IMR-90 (cell line): ENCODE data around the gene CCDC18. TPM values are rescaled to one million over a fixed set of nuclear protein-coding genes. Genes with fewer than 3 reads are reported as not detected.

Source experiments
- ATAC-seq: fragments of 200-7000 bp; cut with Tn5 transposase; 2 replicates; pipeline ENCODE4 v1.9.1; 2020; ENCODE audit warnings: low read depth, mild to moderate bottlenecking, moderate library complexity
- BruUV-seq: library from RNA; stranded (reverse); fragments of 400-500 nt; replicated peaks from 2 replicates; lab custom pipeline; 2021; lab: Mats Ljungman, UMichigan
- CTCF ChIA-PET: fragments of 300-600 bp; formaldehyde crosslinking; extraction: SDS; loops from one replicate; lab custom pipeline; 2021; ENCODE audit warnings: antibody characterized with exemption; lab: Yijun Ruan, JAX
- POLR2A ChIA-PET: fragments of 300-600 bp; sonication (Branson Sonifier 250); formaldehyde crosslinking; loops from one replicate; lab custom pipeline; 2022; ENCODE audit warnings: antibody characterized with exemption; ENCODE audit not compliant: unreplicated experiment; lab: Charles Lee
- DNase-seq: peaks from one replicate; pipeline ENCODE4 v3.0.0; 2013
- H2AFZ ChIP-seq: replicated peaks from 2 replicates; pipeline ENCODE3; 2013; ENCODE audit warnings: low read length, mild to moderate bottlenecking; ENCODE audit not compliant: poor library complexity
- H2AK5ac ChIP-seq: 2 replicates; pipeline ENCODE4 v1.6.1; 2013; ENCODE audit warnings: low read depth, low read length, inconsistent platforms
- H2AK9ac ChIP-seq: replicated peaks from 2 replicates; pipeline ENCODE3; 2013; ENCODE audit warnings: mild to moderate bottlenecking, low read depth, low read length, moderate library complexity; ENCODE audit not compliant: poor library complexity
- H2BK120ac ChIP-seq: 2 replicates; pipeline ENCODE4 v1.6.1; 2013; ENCODE audit warnings: low read depth, low read length, inconsistent platforms
- H2BK15ac ChIP-seq: 3 replicates; pipeline ENCODE4 v1.6.1; 2013; ENCODE audit warnings: low read depth, low read length, inconsistent platforms
- H2BK20ac ChIP-seq: 2 replicates; pipeline ENCODE4 v1.6.1; 2013; ENCODE audit warnings: low read depth, mild to moderate bottlenecking, inconsistent platforms, low read length, moderate library complexity
- H2BK5ac ChIP-seq: 2 replicates; pipeline ENCODE4 v1.6.1; 2013; ENCODE audit warnings: mild to moderate bottlenecking, low read depth, low read length, inconsistent platforms; ENCODE audit not compliant: poor library complexity, severe bottlenecking
- H3K14ac ChIP-seq: replicated peaks from 2 replicates; pipeline ENCODE4 v1.6.1; 2013; ENCODE audit warnings: low read depth, low read length, inconsistent platforms
- H3K18ac ChIP-seq: 2 replicates; pipeline ENCODE4 v1.6.1; 2013; ENCODE audit warnings: low read depth, low read length, control low read depth
- H3K23ac ChIP-seq: 2 replicates; pipeline ENCODE4 v1.6.1; 2013; ENCODE audit warnings: low read depth, low read length, inconsistent platforms
- H3K27ac ChIP-seq: 2 replicates; pipeline ENCODE4 v1.5.1; 2013; ENCODE audit warnings: mild to moderate bottlenecking, control low read depth, low read length; ENCODE audit not compliant: insufficient read depth
- H3K27me3 ChIP-seq: 2 replicates; pipeline ENCODE4 v1.6.1; 2013; ENCODE audit warnings: low read length; ENCODE audit not compliant: control insufficient read depth, insufficient read depth
- H3K36me3 ChIP-seq: 2 replicates; pipeline ENCODE4 v1.6.1; 2013; ENCODE audit warnings: low read length, mixed read lengths; ENCODE audit not compliant: control insufficient read depth, insufficient read depth
- H3K4ac ChIP-seq: 2 replicates; pipeline ENCODE4 v1.6.1; 2013; ENCODE audit warnings: low read depth, low read length, inconsistent platforms
- H3K4me1 ChIP-seq: 2 replicates; pipeline ENCODE4 v1.6.1; 2013; ENCODE audit warnings: low read length, mixed read lengths; ENCODE audit not compliant: control insufficient read depth, insufficient read depth
- H3K4me2 ChIP-seq: 2 replicates; pipeline ENCODE4 v1.6.1; 2013; ENCODE audit warnings: low read depth, mild to moderate bottlenecking, control low read depth, low read length, moderate library complexity
- H3K4me3 ChIP-seq: 2 replicates; pipeline ENCODE4 v1.5.1; 2013; ENCODE audit warnings: low read depth, mild to moderate bottlenecking, control low read depth, low read length, moderate library complexity; ENCODE audit not compliant: insufficient read depth
- H3K56ac ChIP-seq: 2 replicates; pipeline ENCODE4 v1.6.1; 2013; ENCODE audit warnings: low read length, inconsistent platforms; ENCODE audit not compliant: insufficient read depth; ENCODE audit errors: extremely low read depth
- H3K79me1 ChIP-seq, 2 experiments: 2 replicates each; pipeline ENCODE4 v1.6.1; 2013; ENCODE audit warnings: low read length in 2 of 2, inconsistent platforms in 1 of 2, low read depth in 1 of 2
- H3K9ac ChIP-seq: 2 replicates; pipeline ENCODE4 v1.6.1; 2013; ENCODE audit warnings: low read depth, low read length, control low read depth
- H3K9me1 ChIP-seq: 2 replicates; pipeline ENCODE4 v1.6.1; 2013; ENCODE audit warnings: low read length, inconsistent platforms; ENCODE audit not compliant: insufficient read depth
- H3K9me3 ChIP-seq: 2 replicates; pipeline ENCODE4 v1.6.1; 2013; ENCODE audit warnings: low read length; ENCODE audit not compliant: control insufficient read depth, insufficient read depth
- H4K20me1 ChIP-seq: 2 replicates; pipeline ENCODE4 v1.6.1; 2013; ENCODE audit warnings: low read length, inconsistent platforms; ENCODE audit not compliant: insufficient read depth
- H4K5ac ChIP-seq: 2 replicates; pipeline ENCODE4 v1.6.1; 2013; ENCODE audit warnings: mild to moderate bottlenecking, low read depth, low read length, control low read depth
- H4K8ac ChIP-seq, 2 experiments: 2 replicates each; pipeline ENCODE4 v1.6.1; 2013; ENCODE audit warnings: low read depth in 2 of 2, low read length in 2 of 2, control low read depth in 1 of 2, inconsistent platforms in 1 of 2
- H4K91ac ChIP-seq: 2 replicates; pipeline ENCODE4 v1.6.1; 2013; ENCODE audit warnings: low read depth, low read length, inconsistent platforms; ENCODE audit not compliant: insufficient read depth
- CHD1 ChIP-seq: IDR thresholded peaks from 2 replicates; pipeline ENCODE4 v1.6.1; 2012; ENCODE audit warnings: low read depth, low read length, improper control_type of control experiment
- POLR2A ChIP-seq: IDR thresholded peaks from 2 replicates; pipeline ENCODE4 v1.6.1; 2012; ENCODE audit warnings: mild to moderate bottlenecking, low read depth, low read length
- RAD21 ChIP-seq: IDR thresholded peaks from 2 replicates; pipeline ENCODE4 v1.6.1; 2012; ENCODE audit warnings: low read length, improper control_type of control experiment
- WGBS, 2 experiments: methylation state at CpG; one replicate each; pipeline versions ENCODE4 v1.1.5 to v1.1.7; 2013; ENCODE audit warnings: missing lambda C conversion rate in 2 of 2; ENCODE audit not compliant: insufficient read length in 1 of 2; ENCODE audit errors: extremely low coverage in 2 of 2; 5-methylcytosine and 5-hydroxymethylcytosine counted together
- dilution Hi-C: fragments of 300-500 bp; cut with HindIII; formaldehyde crosslinking; loops from one replicate; pipeline ENCODE4 v1.14.3; 2018; ENCODE audit warnings: low sequenced_read_pairs; ENCODE audit not compliant: unreplicated experiment
- in situ Hi-C: fragments of 300-500 bp; cut with MboI; formaldehyde crosslinking; loops from 3 replicates; pipeline ENCODE4 v1.14.3; 2019; ENCODE audit warnings: low sequenced_read_pairs, inconsistent platforms, mixed read lengths
- intact Hi-C: fragments of 100-400 bp; cut with micrococcal nuclease; formaldehyde crosslinking; loops from 2 replicates; pipeline ENCODE4 v1.10.0; 2022
- polyA plus RNA-seq, 3 experiments: library from polyadenylated mRNA; depleted of rRNA; stranded (reverse); fragments of >200 nt; gene quantifications; 2 replicates each; pipeline ENCODE4 v1.2.3, GENCODE V29; 2012; ENCODE audit warnings: low replicate concordance in 1 of 3
- total RNA-seq: library from RNA; depleted of rRNA; stranded (reverse); fragments of >200 nt; gene quantifications from 2 replicates; pipeline ENCODE4 v1.2.3, GENCODE V29; 2012

The CCDC18 gene
- total and polyA plus RNA-seq, 2 of the 4 experiments (the other 2 are of a cell fraction): 5.5 to 7.3 TPM

GRCh38 chr1:93302078-93302477 is 121.6 kb downstream of the CCDC18 start:
- no peak overlapping the region for H3K4me2 ChIP-seq
- no peak for ATAC-seq
- in situ Hi-C loops: loop anchor here (10.0 kb wide), 3 partner anchors 123 to 533 kb away; no protein-coding TSS in a partner anchor
- H3K9ac ChIP-seq: no peak overlapping the region
- no peak overlapping the region for H2BK15ac ChIP-seq
- H3K27me3 ChIP-seq: no peaks in the 10 kb centered on the region
- H2BK20ac ChIP-seq: no peak overlapping the region
- 93% methylated on average over 3 of the region's 5 CpGs; no CpG with 5 or more reads in 1 of the 2 experiments for WGBS, 2 experiments
- no TSS peak for BruUV-seq
- no peak overlapping the region for H2AFZ ChIP-seq
- no peaks in the 10 kb centered on the region for H3K9me1 ChIP-seq
- H4K8ac ChIP-seq: no peak overlapping the region
- ChIA-PET POLR2A (no interaction called here), CTCF (no interaction called here)
- no peaks in the 10 kb centered on the region for H3K36me3 ChIP-seq
- H2AK9ac ChIP-seq: no peak overlapping the region
- no peaks in the 10 kb centered on the region for H4K20me1 ChIP-seq
- no peak overlapping the region for H2AK5ac ChIP-seq
- no peaks in the 10 kb centered on the region for H3K4me1 ChIP-seq
- H3K27ac ChIP-seq: no peak overlapping the region
- no peak overlapping the region for H2BK5ac ChIP-seq
- H3K79me1 ChIP-seq: no peaks in the 10 kb centered on the region
- no peak overlapping the region for H3K4ac ChIP-seq
- H3K4me3 ChIP-seq: no peak overlapping the region
- no peak overlapping the region for H3K18ac ChIP-seq
- DNase-seq: no peak
- H3K23ac ChIP-seq: no peak overlapping the region
- H4K91ac ChIP-seq: no peak overlapping the region
- intact Hi-C loops: loop anchor here (10.0 kb wide), 1 partner anchor 277 kb away; no protein-coding TSS in a partner anchor
- TF ChIP-seq RAD21: no peak
- no peak for TF ChIP-seq POLR2A
- TF ChIP-seq CHD1: no peak
- dilution Hi-C loops: no loop called here
- H3K9me3 ChIP-seq: no peaks in the 10 kb centered on the region
- H4K5ac ChIP-seq: no peak overlapping the region
- H3K56ac ChIP-seq: no peak overlapping the region
- no peak overlapping the region for H3K14ac ChIP-seq
- H2BK120ac ChIP-seq: no peak overlapping the region
